Tibial nerve (tissue), 4 donors: ENCODE results near the gene PYGM. TPM values are rescaled to one million over a fixed set of nuclear protein-coding genes. Genes with fewer than 3 reads are reported as not detected.

ENCODE experiments used
- DNase-seq, 2 donors: peaks; one replicate each; pipeline ENCODE4 v3.0.0-alpha.2; 2019; ENCODE audit warnings: low spot score in 2 of 2
- H3K27ac ChIP-seq, 4 donors: fragments of 200-600 bp; sonication (generic) in 3 of 4; one replicate each; pipeline ENCODE4 v1.5.1; 2017 to 2019; ENCODE audit warnings: mild to moderate bottlenecking in 1 of 4
- H3K27me3 ChIP-seq, 2 donors: fragments of 200-600 bp; sonication (generic) in 1 of 2; one replicate each; pipeline versions ENCODE4 v1.5.1 to v1.6.0; 2017 to 2019
- H3K36me3 ChIP-seq, 3 donors: fragments of 200-600 bp; sonication (generic); one replicate each; pipeline ENCODE4 v1.5.1; 2018 to 2019
- H3K4me1 ChIP-seq, 4 donors: fragments of 200-600 bp; sonication (generic) in 3 of 4; one replicate each; pipeline ENCODE4 v1.5.1; 2017 to 2019
- H3K4me3 ChIP-seq, 4 donors: fragments of 200-600 bp; sonication (generic) in 3 of 4; one replicate each; pipeline ENCODE4 v1.5.1; 2017 to 2019; ENCODE audit warnings: mild to moderate bottlenecking in 1 of 4, moderate library complexity in 1 of 4
- H3K9me3 ChIP-seq, 4 donors: fragments of 200-600 bp; sonication (generic) in 3 of 4; one replicate each; pipeline ENCODE4 v1.5.1; 2017 to 2019
- CTCF ChIP-seq, 5 experiments: fragments of 200-600 bp in 3 of 5; fragments of 450-650 bp in 2 of 5; sonication (generic) in 3 of 5; IDR thresholded peaks; one replicate each; pipeline ENCODE4 v1.5.1; 2016 to 2019; ENCODE audit warnings: antibody characterized with exemption in 5 of 5, mild to moderate bottlenecking in 3 of 5, moderate library complexity in 2 of 5
- EP300 ChIP-seq, 2 donors: sonication (generic); formaldehyde crosslinking; IDR thresholded peaks; one replicate each; pipeline ENCODE4 v1.6.1; 2017; ENCODE audit warnings: antibody characterized with exemption in 2 of 2, mild to moderate bottlenecking in 1 of 2
- POLR2A ChIP-seq, 2 donors: fragments of 450-650 bp; IDR thresholded peaks; one replicate each; pipeline ENCODE4 v1.6.1; 2017; ENCODE audit warnings: antibody characterized with exemption in 2 of 2, mild to moderate bottlenecking in 2 of 2, moderate library complexity in 2 of 2
- WGBS, 2 donors: methylation state at CpG; one replicate each; pipeline ENCODE4 v1.1.5; 2018; 5-methylcytosine and 5-hydroxymethylcytosine counted together
- total RNA-seq, 4 donors: library from RNA; depleted of rRNA; stranded (reverse); fragments of >200 nt; gene quantifications; one replicate each; pipeline ENCODE4 v1.1.0, GENCODE V29; 2016

PYGM gene
- total RNA-seq, 4 donors from 2014 or later, result 2.1 to 18.6 (median 9.9) TPM

DNA sequence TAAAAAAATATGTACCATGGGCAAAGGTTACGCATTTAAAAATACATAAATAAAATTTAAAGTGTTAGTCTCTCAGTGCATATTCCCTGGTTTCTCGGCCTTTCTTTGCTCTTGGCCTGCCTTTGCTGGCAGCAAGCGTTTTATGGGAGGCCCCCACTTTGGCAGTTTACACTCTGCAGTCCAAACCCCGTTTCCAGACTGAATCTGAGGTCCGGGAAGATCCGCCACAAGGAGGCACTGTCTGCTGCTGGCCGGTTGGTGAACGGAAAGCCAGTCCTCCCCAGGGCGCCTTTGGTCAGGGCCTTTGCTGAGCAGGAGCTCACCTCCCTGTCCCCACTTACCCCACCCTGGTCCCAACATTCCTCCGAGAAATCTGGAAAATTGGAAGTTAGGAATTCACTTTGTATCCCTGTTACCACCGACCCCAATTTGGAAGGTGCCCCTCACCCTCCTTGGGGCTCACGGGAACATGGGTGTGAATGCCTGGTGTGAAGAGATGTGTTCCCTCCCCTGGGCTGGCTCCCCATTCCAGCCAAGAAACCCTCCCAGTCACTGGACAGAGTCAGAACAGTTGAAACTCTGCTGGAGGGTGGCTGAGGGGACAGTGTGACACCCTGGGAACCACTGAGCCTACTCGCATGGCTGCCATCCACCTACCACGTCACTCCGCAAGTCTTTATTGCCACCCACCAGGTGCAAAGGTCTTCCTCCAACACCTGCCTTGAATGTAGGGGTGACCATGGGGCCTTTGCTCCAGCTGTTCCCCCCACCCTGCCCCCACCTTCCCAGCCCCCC, 27.9 kb upstream of the PYGM start:
- WGBS, 2 donors, result 39 to 42% methylated on average over 15 of the region's 15 CpGs
- H3K4me1 ChIP-seq, result peaks cover 0 to 5% (median 0%) of the 10 kb centered on the region in 4 donors
- peaks cover 0 to 46% (median 3%) of the 10 kb centered on the region in 3 donors for H3K36me3 ChIP-seq
- H3K27me3 ChIP-seq, result no peaks in the 10 kb centered on the region
- DNase-seq, result peak in 1 of 2 donors; percentile 51
- H3K4me3 ChIP-seq, result no peak overlapping the region
- H3K27ac ChIP-seq, result no peak overlapping the region
- TF ChIP-seq CTCF (IDR thresholded peaks at IDR 0.05) (peak; percentile 51 to 66 (median 60)), EP300 (IDR thresholded peaks at IDR 0.05) (no peak)
- H3K9me3 ChIP-seq, result no peaks in the 10 kb centered on the region

GRCh38 chr11:64786308-64786707, 26.5 kb upstream of the PYGM start:
- WGBS, 2 donors, result 89 to 95% methylated on average over 10 of the region's 10 CpGs
- TF ChIP-seq CTCF (IDR thresholded peaks at IDR 0.05), result no peak
- no peak for TF ChIP-seq POLR2A (IDR thresholded peaks at IDR 0.05)
- no peak for TF ChIP-seq EP300 (IDR thresholded peaks at IDR 0.05)
- no peak for DNase-seq

GRCh38 chr11:64784813-64785581, 25.2 kb upstream of the PYGM start:
- no peak for DNase-seq
- H3K4me1 ChIP-seq, result peaks cover 0 to 6% (median 0%) of the 10 kb centered on the region in 4 donors
- no peaks in the 10 kb centered on the region for H3K27me3 ChIP-seq
- 85 to 90% methylated on average over 12 of the region's 12 CpGs for WGBS, 2 donors
- H3K9me3 ChIP-seq, result no peaks in the 10 kb centered on the region
- peaks cover 0 to 26% (median 3%) of the 10 kb centered on the region in 3 donors for H3K36me3 ChIP-seq
- H3K4me3 ChIP-seq, result no peak overlapping the region
- TF ChIP-seq POLR2A (IDR thresholded peaks at IDR 0.05) (no peak), CTCF (IDR thresholded peaks at IDR 0.05) (no peak), EP300 (IDR thresholded peaks at IDR 0.05) (no peak)
- H3K27ac ChIP-seq, result no peak overlapping the region

More at GRCh38 chr11:64786308-64786707, 26.5 kb upstream of the PYGM start:
- Histone ChIP-seq H3K4me3 (no peak overlapping the region), H3K9me3 (no peaks in the 10 kb centered on the region), H3K27me3 (no peaks in the 10 kb centered on the region), H3K27ac (no peak overlapping the region), H3K36me3 (peaks cover 0 to 39% (median 3%) of the 10 kb centered on the region in 3 donors), H3K4me1 (peaks cover 0 to 5% (median 0%) of the 10 kb centered on the region in 4 donors)

GRCh38 chr11:64778473-64779298, 18.9 kb upstream of the PYGM start, which contains the start of gene SF1:
Gene SF1 (minus strand): TSS chr11:64778542. CDS start chr11:64778392, 150 bp downstream.
- H3K36me3 ChIP-seq, result peaks cover 0 to 36% (median 21%) of the 10 kb centered on the region in 3 donors
- peak within 1 kb of the TSS; percentile 100 for H3K27ac ChIP-seq
- peak; percentile 96 to 98 for DNase-seq
- H3K4me1 ChIP-seq, result peaks cover 3 to 45% (median 31%) of the 10 kb centered on the region in 4 donors
- TF ChIP-seq POLR2A (IDR thresholded peaks at IDR 0.05), result peak; percentile 85 to 96
- TF ChIP-seq CTCF (IDR thresholded peaks at IDR 0.05), result peak in 4 of 5 experiments; percentile 12 to 38 (median 31)
- TF ChIP-seq EP300 (IDR thresholded peaks at IDR 0.05), result peak; percentile 90 to 99
- H3K9me3 ChIP-seq, result no peaks in the 10 kb centered on the region
- H3K4me3 ChIP-seq, result peak within 1 kb of the TSS; percentile 79 to 100 (median 98)
- 1% methylated on average over 31 to 38 of the region's 80 CpGs for WGBS, 2 donors
- no peaks in the 10 kb centered on the region for H3K27me3 ChIP-seq
